GM21619 (cell line): Measurements from ENCODE around the gene EML2.
"Not testable (repeated sequence)": the region's sequence is repeated elsewhere in the genome, so short reads cannot be mapped to it uniquely, and the experiment has no call there.

ENCODE experiments used
- ATAC-seq: cut with Tn5 transposase; IDR thresholded peaks from one replicate; pipeline ENCODE4 v1.9.1; 2021; ENCODE audit not compliant: unreplicated experiment

EML2 gene

DNA sequence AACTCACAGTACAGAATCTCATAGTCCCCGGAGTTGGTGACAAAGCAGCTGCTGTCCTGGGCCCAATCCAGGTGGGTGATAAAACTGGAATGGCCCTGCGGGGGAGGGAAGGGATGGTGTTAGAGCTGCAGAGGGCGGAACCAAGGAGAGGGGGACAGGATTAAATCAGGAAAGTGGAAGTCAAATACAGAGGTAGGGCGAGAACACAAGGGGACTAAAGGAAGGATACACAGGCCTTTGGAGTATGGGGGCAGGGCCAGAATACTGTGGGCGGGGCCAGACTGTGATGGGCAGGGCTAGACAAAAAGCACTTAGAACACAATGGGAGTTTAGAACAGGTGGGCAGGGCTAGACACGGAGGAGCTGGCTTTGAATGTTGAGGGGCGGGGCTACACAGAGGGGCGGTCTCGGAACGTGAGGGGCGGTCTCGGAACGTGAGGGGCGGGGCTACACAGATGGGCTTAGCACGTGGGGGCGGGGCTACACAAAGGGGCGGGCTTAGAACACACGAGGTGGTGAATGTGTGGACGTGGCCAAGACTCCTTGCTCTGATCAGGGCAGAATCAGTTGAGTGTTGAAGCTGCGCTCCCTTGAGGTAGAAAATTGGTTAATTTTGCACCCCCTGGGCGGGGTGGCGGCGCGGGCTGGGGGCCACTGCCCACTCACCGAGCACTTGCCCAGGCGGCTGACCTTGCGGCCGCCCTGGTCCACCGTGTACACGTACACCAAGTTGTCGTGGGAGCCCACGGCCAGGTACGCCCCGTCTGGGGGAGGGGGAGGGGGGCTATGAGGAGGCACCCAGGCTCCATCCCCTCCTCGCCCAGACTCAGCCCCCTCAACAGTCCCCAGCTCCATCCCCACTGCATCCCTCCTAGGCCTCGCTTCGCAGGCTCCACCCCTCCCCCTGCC lies 23.1 kb downstream of the EML2 start:
- no peak for ATAC-seq

DNA sequence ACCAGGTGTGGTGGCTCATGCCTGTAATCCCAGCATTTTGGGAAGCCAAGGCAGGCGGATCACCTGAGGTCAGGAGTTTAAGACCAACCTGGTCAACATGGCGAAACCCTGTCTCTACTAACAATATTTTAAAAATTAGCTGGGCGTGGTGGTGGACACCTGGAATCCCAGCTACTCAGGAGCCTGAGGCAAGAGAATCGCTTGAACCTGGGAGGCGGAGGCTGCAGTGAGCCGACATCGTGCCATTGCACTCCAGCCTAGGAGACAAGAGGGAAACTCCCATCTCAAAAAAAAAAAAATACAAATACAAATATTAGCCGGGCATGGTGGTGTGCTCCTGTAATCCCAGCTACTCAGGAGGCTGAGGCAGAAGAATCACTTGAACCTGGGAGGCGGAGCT lies 24.1 kb downstream of the EML2 start:
- ATAC-seq, result not testable (repeated sequence)

GRCh38 chr19:45613926-45614725 lies 25.1 kb downstream of the EML2 start:
- peak; percentile 63 for ATAC-seq

DNA sequence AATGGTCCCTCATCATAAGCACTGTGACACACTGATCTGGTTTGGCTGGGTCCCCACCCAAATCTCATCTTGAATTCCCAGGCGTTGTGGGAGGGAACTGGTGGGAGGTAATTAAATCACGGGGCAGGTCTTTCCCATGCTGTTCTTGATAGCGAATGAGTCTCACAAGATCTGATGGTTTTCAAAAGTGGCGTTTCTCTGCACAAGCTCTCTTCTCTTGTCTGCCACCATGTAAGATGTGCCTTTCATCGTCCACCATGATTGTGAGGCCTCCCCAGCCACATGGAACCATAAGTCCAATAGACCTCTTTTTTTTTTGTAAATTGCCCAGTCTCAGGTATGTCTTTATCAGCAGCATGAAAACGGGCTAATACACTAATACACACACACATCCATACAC lies 30.2 kb downstream of the EML2 start:
- no peak for ATAC-seq

- ATAC-seq, result no peak
Measured at GRCh38 chr19:45607071-45608029, 31.8 kb downstream of the EML2 start.

GRCh38 chr19:45601524-45602374 lies 37.4 kb downstream of the EML2 start, which contains the start of gene GPR4:
TSS of gene GPR4 (minus strand) at chr19:45602212. CDS start at chr19:45591866, 10,346 bp downstream.
- ATAC-seq, result no peak

- ATAC-seq, result no peak
Measured at GRCh38 chr19:45601115-45601514, 38.1 kb downstream of the EML2 start.

DNA sequence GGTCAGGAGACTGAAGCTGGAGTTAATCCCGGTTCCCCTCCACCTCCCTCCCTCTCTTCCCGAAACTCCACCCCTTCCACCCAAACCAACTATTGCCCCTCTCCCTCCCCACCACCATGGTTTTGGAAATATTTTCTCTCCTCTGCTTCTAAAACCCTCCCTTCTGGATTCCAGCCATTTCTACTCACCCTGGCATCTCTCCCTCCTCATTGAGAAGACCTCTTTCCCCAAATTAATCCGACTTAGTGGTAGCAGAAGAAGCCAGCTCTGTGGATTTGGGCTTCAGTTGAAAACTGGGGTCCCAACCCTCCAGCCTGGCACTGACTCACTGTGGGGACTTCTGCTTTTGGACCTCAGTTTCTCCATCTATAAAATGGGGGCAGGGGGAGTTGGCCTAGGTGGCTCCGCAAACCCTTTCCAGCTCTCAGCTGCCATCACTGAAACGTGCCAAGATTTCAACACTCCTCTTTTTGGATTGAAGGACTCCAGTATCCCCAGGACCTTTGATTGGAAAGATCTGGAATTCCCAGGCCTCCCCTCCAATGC lies 38.8 kb downstream of the EML2 start:
- ATAC-seq, result no peak

DNA sequence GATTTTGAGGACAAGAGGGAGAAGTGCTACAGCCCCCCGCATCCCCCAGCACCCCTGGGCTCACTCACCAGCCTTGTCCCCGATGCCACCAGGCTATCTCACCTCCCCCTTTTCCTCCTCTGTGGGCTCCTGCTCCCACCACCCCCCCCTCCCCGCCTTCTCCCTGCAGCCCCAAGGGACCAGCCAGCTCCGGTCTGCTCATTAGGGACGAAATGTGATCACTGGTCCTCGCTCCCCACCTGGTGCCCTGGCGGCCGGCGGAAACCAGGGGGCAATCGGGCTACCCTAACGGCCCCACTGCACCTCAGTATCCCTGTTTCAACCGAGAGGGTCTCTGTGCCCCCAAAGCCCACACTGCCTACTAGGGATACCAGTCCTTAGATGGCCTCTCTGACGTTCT lies 39.9 kb downstream of the EML2 start:
- no peak for ATAC-seq

DNA sequence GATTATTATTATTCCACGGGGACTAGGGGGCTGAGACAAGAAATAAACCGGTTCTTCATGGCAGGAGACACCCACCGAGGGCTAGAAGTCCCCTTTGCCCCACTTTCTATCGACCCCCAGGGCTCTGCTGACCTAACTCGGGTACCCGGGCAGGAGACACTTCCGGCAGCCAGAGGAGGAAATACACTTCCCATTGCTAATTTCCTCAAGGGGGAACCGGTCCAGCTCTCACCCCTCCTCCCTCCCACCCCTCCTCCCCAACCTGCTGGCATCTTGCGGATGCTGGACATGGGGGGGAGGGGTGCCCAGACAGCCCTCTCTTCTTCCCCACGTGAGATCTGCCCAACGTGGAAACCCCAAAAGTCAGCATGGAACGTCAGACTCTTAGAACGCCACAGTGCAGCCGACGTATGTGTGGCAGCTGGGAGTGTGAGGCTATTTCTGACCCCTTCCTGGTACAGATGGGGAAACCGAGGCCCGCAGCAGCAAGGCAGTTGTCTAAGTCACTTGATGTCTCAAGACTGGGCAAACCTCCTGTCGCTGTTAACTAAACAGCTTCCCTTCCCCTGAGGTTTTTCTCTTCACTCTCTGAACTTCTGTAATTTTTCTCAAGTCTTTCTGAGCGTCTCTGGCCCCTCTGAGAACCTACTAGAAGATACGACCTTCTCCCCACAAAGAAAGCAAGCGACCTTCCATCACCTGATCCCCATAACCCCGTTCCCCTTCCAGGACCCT lies 40.8 kb downstream of the EML2 start:
- ATAC-seq, result no peak

- no peak for ATAC-seq
Measured at GRCh38 chr19:45597425-45598111, 41.6 kb downstream of the EML2 start.

DNA sequence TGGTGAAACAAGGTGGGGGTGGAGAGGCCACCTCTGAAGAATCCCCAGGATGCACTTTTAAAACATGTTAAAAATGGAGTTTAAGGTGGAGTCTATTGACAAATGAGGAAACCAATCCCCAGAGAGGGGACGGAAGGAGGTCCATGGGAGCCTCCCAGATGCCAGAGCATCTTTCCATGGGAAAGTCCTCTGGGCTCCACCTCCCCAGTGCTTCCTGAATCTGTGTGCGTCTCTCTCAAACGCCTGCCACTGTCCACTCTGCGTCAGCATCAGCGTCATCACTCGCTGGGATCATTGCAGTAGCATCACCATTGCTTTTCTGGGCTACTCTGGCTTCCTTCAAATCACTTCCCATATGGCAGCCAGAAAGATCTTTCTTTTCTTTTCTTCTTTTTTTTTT lies 43.4 kb downstream of the EML2 start:
- no peak for ATAC-seq

- no peak for ATAC-seq
Measured at GRCh38 chr19:45593520-45593919, 45.7 kb downstream of the EML2 start.

DNA sequence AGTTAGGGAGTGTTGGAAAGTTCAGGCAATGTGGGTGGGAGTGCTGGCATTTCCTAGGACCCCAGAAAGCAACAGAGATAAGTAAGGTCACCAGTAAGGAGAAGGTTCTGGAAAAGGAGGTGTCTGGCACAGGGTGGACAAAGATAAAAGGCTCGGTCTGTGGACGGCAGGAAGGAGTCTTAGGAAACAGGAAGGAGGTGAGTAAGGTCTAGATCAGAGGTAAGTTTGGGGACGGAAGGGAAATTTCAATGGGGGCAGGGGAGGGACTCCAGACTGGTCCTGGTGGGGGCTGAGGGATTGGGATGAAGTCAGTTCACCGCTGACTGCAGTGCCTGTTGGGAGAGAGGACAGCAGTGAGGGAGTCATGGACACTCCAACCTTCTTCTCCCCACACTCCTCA lies 46.8 kb downstream of the EML2 start:
- no peak for ATAC-seq

GRCh38 chr19:45591638-45592005 lies 47.6 kb downstream of the EML2 start:
- ATAC-seq, result no peak

DNA sequence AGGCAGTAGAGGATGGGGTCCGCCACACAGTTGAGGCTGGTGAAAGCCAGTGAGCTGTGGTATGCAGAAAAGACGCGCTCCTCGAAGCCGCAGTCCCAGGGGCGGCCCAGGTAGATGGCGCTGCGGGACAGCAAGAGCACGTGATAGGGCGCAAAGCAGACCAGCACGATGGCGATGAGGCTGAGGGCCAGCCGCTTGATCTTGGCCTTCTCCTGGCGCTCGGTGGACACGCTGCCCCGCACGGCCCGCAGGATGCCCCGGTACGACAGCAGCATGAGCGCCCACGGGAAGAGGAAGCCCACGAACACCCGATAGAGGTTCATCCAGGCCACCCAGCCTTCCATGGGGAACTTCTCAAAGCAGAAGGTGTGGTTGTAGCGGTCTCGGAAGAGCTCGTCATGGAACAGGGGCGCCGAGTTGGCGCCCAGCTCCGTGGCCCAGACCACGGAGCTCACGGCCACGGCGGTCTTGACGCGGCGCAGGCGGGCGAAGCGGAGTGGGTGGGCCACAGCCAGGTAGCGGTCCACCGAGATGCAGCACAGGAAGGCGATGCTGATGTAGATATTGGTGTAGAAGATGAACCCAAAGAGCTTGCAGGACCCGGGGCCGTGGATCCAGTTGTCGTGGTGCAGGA lies 48.1 kb downstream of the EML2 start:
- no peak for ATAC-seq

- ATAC-seq, result no peak
Measured at GRCh38 chr19:45590300-45591003, 48.7 kb downstream of the EML2 start.
